Measurements from ENCODE around the gene PTP4A2.

Gene PTP4A2

GRCh38 chr1:31872658-31873636, 65.2 kb downstream of the PTP4A2 start:
- no peak overlapping the region for H3K27ac ChIP-seq (ENCODE audit: insufficient read depth, low read depth, low read length, poor library complexity, severe bottlenecking)
- no peaks in the 10 kb centered on the region for H3K27me3 ChIP-seq (ENCODE audit: control insufficient read depth, insufficient read depth, low read length, poor library complexity, severe bottlenecking)
- 92 to 94% methylated on average over 7 of the region's 7 CpGs for WGBS, 2 experiments
- H3K9me3 ChIP-seq (ENCODE audit: control insufficient read depth, low read length), result no peaks in the 10 kb centered on the region
- H3K36me3 ChIP-seq (ENCODE audit: control insufficient read depth, insufficient read depth, low read length), result no peaks in the 10 kb centered on the region
- no peaks in the 10 kb centered on the region for H3K4me1 ChIP-seq (ENCODE audit: control insufficient read depth, insufficient read depth, low read length)
- no peak overlapping the region for H3K4me3 ChIP-seq (ENCODE audit: insufficient read depth, low read depth, low read length)

GRCh38 chr1:31871703-31872102, 66.5 kb downstream of the PTP4A2 start:
- H3K4me1 ChIP-seq (ENCODE audit: control insufficient read depth, insufficient read depth, low read length), result no peaks in the 10 kb centered on the region

GRCh38 chr1:31870086-31870736, 68.0 kb downstream of the PTP4A2 start:
- no peaks in the 10 kb centered on the region for H3K36me3 ChIP-seq (ENCODE audit: control insufficient read depth, insufficient read depth, low read length)
- H3K4me1 ChIP-seq (ENCODE audit: control insufficient read depth, insufficient read depth, low read length), result no peaks in the 10 kb centered on the region
- H3K4me3 ChIP-seq (ENCODE audit: insufficient read depth, low read depth, low read length), result no peak overlapping the region
- no peaks in the 10 kb centered on the region for H3K27me3 ChIP-seq (ENCODE audit: control insufficient read depth, insufficient read depth, low read length, poor library complexity, severe bottlenecking)
- H3K9me3 ChIP-seq (ENCODE audit: control insufficient read depth, low read length), result no peaks in the 10 kb centered on the region
- WGBS, 2 experiments, result 93% methylated on average over 7 of the region's 7 CpGs
- H3K27ac ChIP-seq (ENCODE audit: insufficient read depth, low read depth, low read length, poor library complexity, severe bottlenecking), result no peak overlapping the region

More at GRCh38 chr1:31871703-31872102, 66.5 kb downstream of the PTP4A2 start:
- H3K36me3 ChIP-seq (ENCODE audit: control insufficient read depth, insufficient read depth, low read length), result no peaks in the 10 kb centered on the region
- H3K27ac ChIP-seq (ENCODE audit: insufficient read depth, low read depth, low read length, poor library complexity, severe bottlenecking), result no peak overlapping the region
- H3K4me3 ChIP-seq (ENCODE audit: insufficient read depth, low read depth, low read length), result no peak overlapping the region
- 84 to 91% methylated on average over 3 of the region's 3 CpGs for WGBS, 2 experiments
- no peaks in the 10 kb centered on the region for H3K27me3 ChIP-seq (ENCODE audit: control insufficient read depth, insufficient read depth, low read length, poor library complexity, severe bottlenecking)
- no peaks in the 10 kb centered on the region for H3K9me3 ChIP-seq (ENCODE audit: control insufficient read depth, low read length)

- Histone ChIP-seq H3K36me3 (ENCODE audit: control insufficient read depth, insufficient read depth, low read length) (no peaks in the 10 kb centered on the region), H3K27ac (ENCODE audit: insufficient read depth, low read depth, low read length, poor library complexity, severe bottlenecking) (no peak overlapping the region), H3K9me3 (ENCODE audit: control insufficient read depth, low read length) (no peaks in the 10 kb centered on the region), H3K4me3 (ENCODE audit: insufficient read depth, low read depth, low read length) (no peak overlapping the region), H3K27me3 (ENCODE audit: control insufficient read depth, insufficient read depth, low read length, poor library complexity, severe bottlenecking) (no peaks in the 10 kb centered on the region), H3K4me1 (ENCODE audit: control insufficient read depth, insufficient read depth, low read length) (no peaks in the 10 kb centered on the region)
- WGBS, 2 experiments, result 93 to 96% methylated on average over 3 of the region's 3 CpGs
Observed at GRCh38 chr1:31869449-31869848, 68.7 kb downstream of the PTP4A2 start.

DNA sequence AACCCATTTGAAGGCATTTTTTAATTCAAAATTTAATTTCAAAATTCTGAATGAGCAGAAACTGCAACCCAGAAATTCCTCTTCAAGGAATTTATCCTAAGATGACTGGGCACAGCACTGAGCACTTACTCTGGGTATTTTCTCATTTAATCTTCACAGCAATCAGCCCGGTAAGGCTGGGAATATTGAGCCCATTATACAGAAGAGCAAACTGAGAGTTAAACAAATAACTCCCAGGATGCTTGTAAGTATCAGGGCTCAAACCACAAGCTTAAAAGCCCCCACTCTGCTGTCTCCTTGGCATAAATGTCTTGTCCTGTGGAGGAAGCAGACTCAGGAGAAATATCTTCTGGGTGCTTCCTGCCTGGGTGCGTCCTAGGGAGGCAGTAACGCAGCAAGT, 69.3 kb downstream of the PTP4A2 start:
- WGBS, 2 experiments, result 93 to 95% methylated on average over 3 of the region's 3 CpGs

DNA sequence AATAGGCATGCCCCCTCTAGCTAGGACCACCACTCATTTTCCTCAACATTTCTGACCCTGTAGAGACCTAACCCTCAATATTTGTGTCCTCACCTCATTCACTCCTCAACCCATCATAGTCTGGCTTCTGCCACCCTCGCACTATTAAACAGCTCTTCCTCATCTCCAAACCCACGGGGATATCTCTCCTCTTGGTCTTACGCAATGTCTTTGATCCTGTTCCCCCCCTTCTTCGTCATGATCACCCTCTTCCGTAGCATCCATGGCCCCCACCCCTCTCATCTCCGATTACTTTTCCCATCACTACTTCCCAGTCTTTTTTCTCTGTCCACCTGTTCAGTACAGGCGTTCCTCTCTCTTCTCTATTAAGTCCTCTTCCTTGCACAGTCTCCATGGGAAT, 70.6 kb downstream of the PTP4A2 start:
- Histone ChIP-seq H3K9me3 (ENCODE audit: control insufficient read depth, low read length) (no peaks in the 10 kb centered on the region), H3K36me3 (ENCODE audit: control insufficient read depth, insufficient read depth, low read length) (no peaks in the 10 kb centered on the region), H3K4me1 (ENCODE audit: control insufficient read depth, insufficient read depth, low read length) (no peaks in the 10 kb centered on the region), H3K27me3 (ENCODE audit: control insufficient read depth, insufficient read depth, low read length, poor library complexity, severe bottlenecking) (no peaks in the 10 kb centered on the region), H3K4me3 (ENCODE audit: insufficient read depth, low read depth, low read length) (no peak overlapping the region), H3K27ac (ENCODE audit: insufficient read depth, low read depth, low read length, poor library complexity, severe bottlenecking) (no peak overlapping the region)
- WGBS, 2 experiments, result 89 to 92% methylated on average over 7 of the region's 7 CpGs

More for the DNA sequence above, 69.3 kb downstream of the PTP4A2 start:
- no peaks in the 10 kb centered on the region for H3K9me3 ChIP-seq (ENCODE audit: control insufficient read depth, low read length)
- no peak overlapping the region for H3K27ac ChIP-seq (ENCODE audit: insufficient read depth, low read depth, low read length, poor library complexity, severe bottlenecking)
- H3K36me3 ChIP-seq (ENCODE audit: control insufficient read depth, insufficient read depth, low read length), result no peaks in the 10 kb centered on the region
- no peaks in the 10 kb centered on the region for H3K27me3 ChIP-seq (ENCODE audit: control insufficient read depth, insufficient read depth, low read length, poor library complexity, severe bottlenecking)
- H3K4me1 ChIP-seq (ENCODE audit: control insufficient read depth, insufficient read depth, low read length), result no peaks in the 10 kb centered on the region
- no peak overlapping the region for H3K4me3 ChIP-seq (ENCODE audit: insufficient read depth, low read depth, low read length)

DNA sequence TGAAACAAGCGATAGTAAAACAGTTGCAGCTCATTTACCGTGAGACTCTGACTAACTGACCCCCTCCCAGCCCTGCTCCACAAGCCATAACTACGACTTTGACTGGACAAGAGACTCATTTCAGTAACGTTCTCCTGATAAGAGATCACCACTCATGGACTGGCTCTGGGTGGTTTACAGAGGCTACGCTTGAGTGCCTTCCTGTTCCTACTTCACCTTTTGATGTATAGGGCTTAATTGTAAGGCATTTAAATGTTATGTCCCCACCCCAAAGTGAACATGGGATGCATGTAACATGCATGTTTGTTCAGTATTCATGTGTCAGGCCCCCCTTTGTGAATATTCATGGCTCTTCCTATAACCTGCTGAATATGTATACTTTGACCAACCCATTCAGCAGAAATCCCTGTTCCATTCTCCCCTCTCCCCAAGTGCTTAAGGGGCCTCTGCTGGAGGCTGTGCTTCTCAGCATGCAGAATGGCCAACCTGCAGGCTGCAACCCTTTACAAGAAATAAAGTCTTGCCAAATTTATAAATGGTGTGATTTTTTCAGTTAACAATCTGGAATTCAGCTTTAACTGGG, 71.6 kb downstream of the PTP4A2 start:
- Histone ChIP-seq H3K27me3 (ENCODE audit: control insufficient read depth, insufficient read depth, low read length, poor library complexity, severe bottlenecking) (no peaks in the 10 kb centered on the region), H3K4me3 (ENCODE audit: insufficient read depth, low read depth, low read length) (no peak overlapping the region), H3K4me1 (ENCODE audit: control insufficient read depth, insufficient read depth, low read length) (no peaks in the 10 kb centered on the region), H3K9me3 (ENCODE audit: control insufficient read depth, low read length) (no peaks in the 10 kb centered on the region), H3K27ac (ENCODE audit: insufficient read depth, low read depth, low read length, poor library complexity, severe bottlenecking) (no peak overlapping the region), H3K36me3 (ENCODE audit: control insufficient read depth, insufficient read depth, low read length) (no peaks in the 10 kb centered on the region)
- WGBS, 2 experiments, result 86 to 88% methylated on average over 5 of the region's 5 CpGs

- H3K4me3 ChIP-seq (ENCODE audit: insufficient read depth, low read depth, low read length), result no peak overlapping the region
- H3K36me3 ChIP-seq (ENCODE audit: control insufficient read depth, insufficient read depth, low read length), result no peaks in the 10 kb centered on the region
- no peaks in the 10 kb centered on the region for H3K9me3 ChIP-seq (ENCODE audit: control insufficient read depth, low read length)
- no peaks in the 10 kb centered on the region for H3K27me3 ChIP-seq (ENCODE audit: control insufficient read depth, insufficient read depth, low read length, poor library complexity, severe bottlenecking)
- no peaks in the 10 kb centered on the region for H3K4me1 ChIP-seq (ENCODE audit: control insufficient read depth, insufficient read depth, low read length)
- H3K27ac ChIP-seq (ENCODE audit: insufficient read depth, low read depth, low read length, poor library complexity, severe bottlenecking), result no peak overlapping the region
- WGBS, 2 experiments, result 94 to 97% methylated on average over 11 of the region's 11 CpGs
Observed at GRCh38 chr1:31865728-31866449, 72.3 kb downstream of the PTP4A2 start.

DNA sequence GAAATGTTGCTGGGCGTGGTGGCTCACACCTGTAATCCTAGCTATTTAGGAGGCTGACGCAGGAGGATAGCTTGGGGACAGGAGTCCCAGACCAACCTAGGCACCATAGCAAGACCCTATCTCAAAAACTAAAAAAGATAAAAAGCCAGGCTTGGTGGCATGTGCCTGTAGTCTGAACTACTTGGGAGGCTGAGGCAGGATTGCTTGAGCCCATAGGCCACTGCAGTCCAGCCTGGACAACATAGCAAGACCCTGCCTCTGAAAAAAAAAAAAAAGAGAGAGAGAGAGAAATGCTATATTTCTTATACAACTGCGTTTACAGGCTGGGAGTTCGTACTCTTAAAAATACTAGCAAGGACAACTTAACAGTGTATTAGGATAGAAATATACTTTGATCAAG, 76.1 kb downstream of the PTP4A2 start:
- no peak overlapping the region for H3K4me3 ChIP-seq (ENCODE audit: insufficient read depth, low read depth, low read length)
- no peaks in the 10 kb centered on the region for H3K4me1 ChIP-seq (ENCODE audit: control insufficient read depth, insufficient read depth, low read length)
- WGBS, 2 experiments, result 87 to 95% methylated on average over 2 to 4 of the region's 4 CpGs
- H3K27me3 ChIP-seq (ENCODE audit: control insufficient read depth, insufficient read depth, low read length, poor library complexity, severe bottlenecking), result no peaks in the 10 kb centered on the region
- no peak overlapping the region for H3K27ac ChIP-seq (ENCODE audit: insufficient read depth, low read depth, low read length, poor library complexity, severe bottlenecking)
- H3K36me3 ChIP-seq (ENCODE audit: control insufficient read depth, insufficient read depth, low read length), result no peaks in the 10 kb centered on the region
- H3K9me3 ChIP-seq (ENCODE audit: control insufficient read depth, low read length), result no peaks in the 10 kb centered on the region
